SK-N-SH treated with all-trans-retinoic acid at 6 μM for 48 hours (cell line): Measurements from ENCODE around the gene TP53BP2.

Source experiments
- ATAC-seq: fragments of 200-7000 bp; cut with Tn5 transposase; 3 replicates; pipeline ENCODE4 v1.9.1; 2020; ENCODE audit warnings: mild to moderate bottlenecking, moderate library complexity
- ARNTL ChIP-seq: fragments of 450-650 bp; formaldehyde crosslinking; IDR thresholded peaks from 2 replicates; pipeline ENCODE4 v1.5.0; 2020; ENCODE audit warnings: low read depth, mild to moderate bottlenecking, moderate library complexity, borderline replicate concordance
- BACH2 ChIP-seq: fragments of 250-450 bp; sonication (Bioruptor Pico); IDR thresholded peaks from 2 replicates; pipeline ENCODE4 v1.9.0; 2021; ENCODE audit warnings: mild to moderate bottlenecking, borderline replicate concordance
- CSDC2 ChIP-seq: fragments of 250-450 bp; sonication (Bioruptor Pico); IDR thresholded peaks from 2 replicates; pipeline ENCODE4 v1.5.0; 2020; ENCODE audit warnings: mild to moderate bottlenecking, moderate library complexity
- ESRRG ChIP-seq: fragments of 250-450 bp; sonication (Bioruptor Pico); IDR thresholded peaks from 2 replicates; pipeline ENCODE4 v1.6.1; 2021; ENCODE audit warnings: mild to moderate bottlenecking
- GLIS3 ChIP-seq: fragments of 250-450 bp; sonication (Bioruptor Pico); IDR thresholded peaks from 2 replicates; pipeline ENCODE4 v1.5.0; 2020; ENCODE audit warnings: mild to moderate bottlenecking, moderate library complexity
- OSR1 ChIP-seq: fragments of 250-450 bp; sonication (Bioruptor Pico); IDR thresholded peaks from 2 replicates; pipeline ENCODE4 v1.8.0; 2022; ENCODE audit warnings: moderate library complexity, mild to moderate bottlenecking, inconsistent platforms
- PPARA ChIP-seq: fragments of 250-450 bp; sonication (Bioruptor Pico); IDR thresholded peaks from 2 replicates; pipeline ENCODE4 v1.5.0; 2020; ENCODE audit warnings: mild to moderate bottlenecking, borderline replicate concordance
- RARB ChIP-seq: fragments of 250-450 bp; sonication (Bioruptor Pico); IDR thresholded peaks from 2 replicates; pipeline ENCODE4 v1.8.0; 2021; ENCODE audit warnings: mild to moderate bottlenecking, moderate library complexity
- SNAI2 ChIP-seq: fragments of 250-450 bp; sonication (Bioruptor Pico); IDR thresholded peaks from 2 replicates; pipeline ENCODE4 v1.5.0; 2020; ENCODE audit warnings: mild to moderate bottlenecking, moderate library complexity
- TCF4 ChIP-seq: fragments of 250-450 bp; sonication (Bioruptor Pico); IDR thresholded peaks from 2 replicates; pipeline ENCODE4 v1.8.0; 2021; ENCODE audit warnings: mild to moderate bottlenecking, moderate library complexity, borderline replicate concordance
- ZC3H10 ChIP-seq: fragments of 250-450 bp; sonication (Bioruptor Pico); IDR thresholded peaks from 2 replicates; pipeline ENCODE4 v1.5.1; 2021; ENCODE audit warnings: mild to moderate bottlenecking, moderate library complexity
- ZFP3 ChIP-seq: fragments of 250-450 bp; sonication (Bioruptor Pico); IDR thresholded peaks from 2 replicates; pipeline ENCODE4 v1.5.0; 2020; ENCODE audit warnings: mild to moderate bottlenecking, moderate library complexity
- ZFP30 ChIP-seq: fragments of 450-650 bp; formaldehyde crosslinking; IDR thresholded peaks from 2 replicates; pipeline ENCODE4 v1.5.0; 2022; ENCODE audit warnings: mild to moderate bottlenecking, moderate library complexity
- ZNF8 ChIP-seq: fragments of 450-650 bp; formaldehyde crosslinking; IDR thresholded peaks from 2 replicates; pipeline ENCODE4 v1.5.0; 2020; ENCODE audit warnings: mild to moderate bottlenecking, moderate library complexity
- TF ChIP-seq, protein P1 (sequence below): fragments of 250-450 bp; sonication (Bioruptor Pico); IDR thresholded peaks from 2 replicates; pipeline ENCODE4 v1.5.0; 2020; ENCODE audit warnings: mild to moderate bottlenecking, moderate library complexity
- TF ChIP-seq, protein P2 (sequence below): fragments of 250-450 bp; sonication (Bioruptor Pico); IDR thresholded peaks from 2 replicates; pipeline ENCODE4 v1.5.1; 2020; ENCODE audit warnings: low read depth, mild to moderate bottlenecking, moderate library complexity

TP53BP2 gene

DNA sequence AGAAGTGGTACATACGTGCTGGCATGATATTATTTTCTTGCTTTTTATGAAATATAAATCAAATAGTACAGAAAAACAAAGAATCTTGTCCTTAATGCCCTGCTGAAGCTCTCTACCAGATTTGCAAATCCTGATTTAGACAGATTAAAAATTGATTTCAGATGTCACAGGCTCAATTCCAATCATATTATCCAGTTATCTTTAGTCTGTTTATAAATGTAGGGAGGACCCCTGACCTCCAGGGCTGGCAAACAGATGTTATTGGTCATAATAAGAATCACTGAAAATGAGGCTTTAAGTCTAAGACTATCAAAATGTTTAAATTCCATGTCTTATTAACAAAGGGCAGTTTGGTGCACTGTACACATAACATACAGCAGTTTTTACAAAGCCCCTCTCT lies 62.1 kb downstream of the TP53BP2 start:
- ATAC-seq, result no peak
- no peak for TF ChIP-seq ZFP3 (CRISPR knock-in tag)
- TF ChIP-seq CSDC2 (CRISPR knock-in tag), result no peak
- TF ChIP-seq ESRRG (CRISPR knock-in tag), result no peak
- TF ChIP-seq SNAI2 (CRISPR knock-in tag), result no peak
- no peak for TF ChIP-seq OSR1 (CRISPR knock-in tag)
- no peak for TF ChIP-seq BACH2 (CRISPR knock-in tag)
- TF ChIP-seq TCF4 (CRISPR knock-in tag), result no peak; the same call in 1 of the 2 replicates
- TF ChIP-seq GLIS3, result no peak
- TF ChIP-seq, protein P1, sequence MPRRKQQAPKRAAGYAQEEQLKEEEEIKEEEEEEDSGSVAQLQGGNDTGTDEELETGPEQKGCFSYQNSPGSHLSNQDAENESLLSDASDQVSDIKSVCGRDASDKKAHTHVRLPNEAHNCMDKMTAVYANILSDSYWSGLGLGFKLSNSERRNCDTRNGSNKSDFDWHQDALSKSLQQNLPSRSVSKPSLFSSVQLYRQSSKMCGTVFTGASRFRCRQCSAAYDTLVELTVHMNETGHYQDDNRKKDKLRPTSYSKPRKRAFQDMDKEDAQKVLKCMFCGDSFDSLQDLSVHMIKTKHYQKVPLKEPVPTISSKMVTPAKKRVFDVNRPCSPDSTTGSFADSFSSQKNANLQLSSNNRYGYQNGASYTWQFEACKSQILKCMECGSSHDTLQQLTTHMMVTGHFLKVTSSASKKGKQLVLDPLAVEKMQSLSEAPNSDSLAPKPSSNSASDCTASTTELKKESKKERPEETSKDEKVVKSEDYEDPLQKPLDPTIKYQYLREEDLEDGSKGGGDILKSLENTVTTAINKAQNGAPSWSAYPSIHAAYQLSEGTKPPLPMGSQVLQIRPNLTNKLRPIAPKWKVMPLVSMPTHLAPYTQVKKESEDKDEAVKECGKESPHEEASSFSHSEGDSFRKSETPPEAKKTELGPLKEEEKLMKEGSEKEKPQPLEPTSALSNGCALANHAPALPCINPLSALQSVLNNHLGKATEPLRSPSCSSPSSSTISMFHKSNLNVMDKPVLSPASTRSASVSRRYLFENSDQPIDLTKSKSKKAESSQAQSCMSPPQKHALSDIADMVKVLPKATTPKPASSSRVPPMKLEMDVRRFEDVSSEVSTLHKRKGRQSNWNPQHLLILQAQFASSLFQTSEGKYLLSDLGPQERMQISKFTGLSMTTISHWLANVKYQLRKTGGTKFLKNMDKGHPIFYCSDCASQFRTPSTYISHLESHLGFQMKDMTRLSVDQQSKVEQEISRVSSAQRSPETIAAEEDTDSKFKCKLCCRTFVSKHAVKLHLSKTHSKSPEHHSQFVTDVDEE (CRISPR knock-in tag), result no peak
- TF ChIP-seq PPARA (CRISPR knock-in tag), result no peak
- TF ChIP-seq ARNTL, result no peak
- no peak for TF ChIP-seq ZC3H10
- TF ChIP-seq, protein P2, sequence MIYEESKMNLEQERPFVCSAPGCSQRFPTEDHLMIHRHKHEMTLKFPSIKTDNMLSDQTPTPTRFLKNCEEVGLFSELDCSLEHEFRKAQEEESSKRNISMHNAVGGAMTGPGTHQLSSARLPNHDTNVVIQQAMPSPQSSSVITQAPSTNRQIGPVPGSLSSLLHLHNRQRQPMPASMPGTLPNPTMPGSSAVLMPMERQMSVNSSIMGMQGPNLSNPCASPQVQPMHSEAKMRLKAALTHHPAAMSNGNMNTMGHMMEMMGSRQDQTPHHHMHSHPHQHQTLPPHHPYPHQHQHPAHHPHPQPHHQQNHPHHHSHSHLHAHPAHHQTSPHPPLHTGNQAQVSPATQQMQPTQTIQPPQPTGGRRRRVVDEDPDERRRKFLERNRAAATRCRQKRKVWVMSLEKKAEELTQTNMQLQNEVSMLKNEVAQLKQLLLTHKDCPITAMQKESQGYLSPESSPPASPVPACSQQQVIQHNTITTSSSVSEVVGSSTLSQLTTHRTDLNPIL (CRISPR knock-in tag), result no peak
- TF ChIP-seq, all 23 proteins: peak for 0

- no peak for ATAC-seq
- TF ChIP-seq ZFP30 (CRISPR knock-in tag), result no peak
- TF ChIP-seq, protein P2 (CRISPR knock-in tag), result no peak
- TF ChIP-seq PPARA (CRISPR knock-in tag), result no peak
- TF ChIP-seq TCF4 (CRISPR knock-in tag), result no peak
- no peak for TF ChIP-seq CSDC2 (CRISPR knock-in tag)
Measured at GRCh38 chr1:223780949-223781348, 64.8 kb downstream of the TP53BP2 start.

DNA sequence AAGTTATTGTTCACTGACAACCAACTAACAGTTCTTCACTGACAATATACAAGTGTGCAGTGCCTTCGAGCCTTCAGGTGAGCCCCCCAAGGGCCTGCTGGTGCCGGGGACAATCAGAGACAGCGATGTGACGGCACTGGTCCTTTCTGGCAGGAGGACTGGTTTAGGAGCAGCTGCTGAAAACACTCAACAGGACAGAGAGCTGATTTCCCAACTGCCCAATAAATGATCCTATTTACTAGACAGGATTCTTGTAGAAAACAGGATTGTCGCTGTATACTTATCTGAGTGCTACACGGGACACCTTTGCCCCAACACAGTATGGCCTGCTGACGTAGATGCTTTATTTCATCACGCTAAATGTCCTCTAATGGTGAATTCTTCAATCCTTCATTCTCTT lies 65.4 kb downstream of the TP53BP2 start:
- ATAC-seq, result no peak
- TF ChIP-seq ESRRG (CRISPR knock-in tag) (no peak), BACH2 (CRISPR knock-in tag) (no peak), ZNF8 (CRISPR knock-in tag) (no peak), ZFP3 (CRISPR knock-in tag) (no peak), GLIS3 (no peak), TCF4 (CRISPR knock-in tag) (no peak), SNAI2 (CRISPR knock-in tag) (no peak), PPARA (CRISPR knock-in tag) (no peak), ARNTL (no peak)
- TF ChIP-seq, protein P2 (CRISPR knock-in tag), result no peak
- TF ChIP-seq, protein P1 (CRISPR knock-in tag), result no peak

DNA sequence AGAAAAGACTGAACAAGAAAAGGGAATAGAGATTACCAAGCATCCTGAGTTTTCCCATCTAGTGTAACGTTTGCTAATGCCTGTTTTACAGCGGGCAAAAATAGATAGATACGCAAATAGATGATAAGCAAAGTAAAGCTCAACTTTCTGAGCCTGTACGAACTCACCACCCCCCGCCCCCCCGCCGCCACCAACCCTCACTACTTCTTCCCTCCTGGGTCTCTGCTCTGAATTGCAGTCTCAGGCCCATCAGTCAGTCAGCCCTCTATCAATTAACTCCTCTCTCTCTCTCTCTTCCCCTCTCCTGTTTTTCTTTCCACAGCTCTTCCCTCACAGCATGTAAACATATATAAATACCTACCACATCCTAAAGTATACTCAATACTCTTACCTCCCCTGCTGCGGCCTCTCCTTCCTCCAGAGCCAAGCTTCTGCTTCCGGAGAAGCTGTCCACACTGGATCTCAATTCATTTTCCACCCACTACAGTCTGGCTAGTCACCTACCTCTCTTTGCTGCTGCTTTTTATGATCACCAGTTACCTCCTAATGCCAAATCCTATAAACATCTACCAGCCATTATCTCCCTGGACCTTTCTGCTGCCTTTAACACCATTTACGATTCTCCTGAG lies 68.8 kb downstream of the TP53BP2 start:
- TF ChIP-seq RARB (CRISPR knock-in tag), result no peak
- TF ChIP-seq, protein P2 (CRISPR knock-in tag), result no peak
- no peak for ATAC-seq
